K562 (cell line): Measurements from ENCODE around the gene SPTLC2. TPM values are rescaled to one million over a fixed set of nuclear protein-coding genes. Genes with fewer than 3 reads are reported as not detected.

ENCODE experiments used
- ATAC-seq: fragments of 200-7000 bp; cut with Tn5 transposase; 3 replicates; pipeline ENCODE4 v1.9.1; 2020; ENCODE audit warnings: moderate library complexity
- BruUV-seq: library from RNA; stranded (reverse); fragments of 400-500 nt; replicated peaks from 2 replicates; lab custom pipeline; 2021; lab: Mats Ljungman, UMichigan
- CTCF ChIA-PET: fragments of 300-600 bp; formaldehyde crosslinking; extraction: SDS; loops from one replicate; lab custom pipeline; 2021; ENCODE audit warnings: low intra/inter-chr PET ratio; lab: Yijun Ruan, JAX
- POLR2A ChIA-PET: fragments of 300-600, 350-650 bp; sonication (Branson Sonifier 250); formaldehyde crosslinking; extraction: SDS; loops from one replicate; lab custom pipeline; 2021; ENCODE audit warnings: antibody characterized with exemption, inconsistent platforms; lab: Yijun Ruan, JAX
- DNase-seq, 4 experiments: peaks; one replicate each; pipeline versions ENCODE4 v3.0.0 to v3.0.0-alpha.2; 2011 to 2018; ENCODE audit warnings: low spot score in 3 of 4, mixed read lengths in 3 of 4; ENCODE audit errors: extremely low read depth in 1 of 4
- FAIRE-seq: peaks from 2 replicates; lab custom pipeline; 2011; peaks lifted over from hg19 to GRCh38; lab: Jason Lieb, UNC
- H2AFZ ChIP-seq: 2 replicates; pipeline ENCODE4 v1.6.0; 2011; ENCODE audit warnings: low read depth, low read length, control low read depth, inconsistent platforms
- H3K27ac ChIP-seq: fragments of 200-600 bp; 3 replicates; pipeline ENCODE4 v1.8.0; 2011; ENCODE audit warnings: low read depth, mild to moderate bottlenecking, control low read depth, inconsistent platforms, low read length, moderate library complexity, mixed read lengths; ENCODE audit errors: extremely low read depth
- H3K27me3 ChIP-seq, 2 experiments: fragments of 300-600 bp in 1 of 2; 2 replicates in 1 of 2; 3 replicates in 1 of 2; pipeline versions ENCODE4 v1.6.0 to v1.8.0; 2011; ENCODE audit warnings: inconsistent platforms in 2 of 2, low read length in 2 of 2, mild to moderate bottlenecking in 1 of 2, mixed read lengths in 1 of 2, moderate library complexity in 1 of 2; ENCODE audit not compliant: control insufficient read depth in 2 of 2, insufficient read depth in 2 of 2
- H3K36me3 ChIP-seq: fragments of 300-600 bp; 3 replicates; pipeline ENCODE4 v1.8.0; 2011; ENCODE audit warnings: mild to moderate bottlenecking, low read length, inconsistent platforms; ENCODE audit not compliant: control insufficient read depth, insufficient read depth
- H3K4me1 ChIP-seq, 2 experiments: fragments of 200-600 bp in 1 of 2; replicated peaks in 1 of 2; 2 replicates in 1 of 2; 3 replicates in 1 of 2; pipeline versions ENCODE4 v1.5.1 to v1.8.0; 2011; ENCODE audit warnings: inconsistent platforms in 2 of 2, low read length in 2 of 2, mild to moderate bottlenecking in 1 of 2, mixed read lengths in 1 of 2, moderate library complexity in 1 of 2; ENCODE audit not compliant: control insufficient read depth in 2 of 2, insufficient read depth in 2 of 2
- H3K4me2 ChIP-seq: 2 replicates; pipeline ENCODE4 v1.6.1; 2011; ENCODE audit warnings: low read length, control low read depth, inconsistent platforms, mixed read lengths; ENCODE audit not compliant: insufficient read depth
- H3K4me3 ChIP-seq: fragments of 200-600 bp; sonication (generic), shearing (Covaris generic); 2 replicates; pipeline ENCODE4 v1.5.1; 2016; ENCODE audit warnings: control low read depth, inconsistent platforms
- H3K79me2 ChIP-seq: fragments of 200-600 bp; 3 replicates; pipeline ENCODE4 v1.8.0; 2011; ENCODE audit warnings: low read length, inconsistent platforms; ENCODE audit not compliant: control insufficient read depth, insufficient read depth
- H3K9ac ChIP-seq, 2 experiments: 2 replicates each; pipeline versions ENCODE4 v1.6.0 to v1.6.1; 2011; ENCODE audit warnings: low read depth in 2 of 2, low read length in 2 of 2, control low read depth in 1 of 2, inconsistent platforms in 1 of 2, mild to moderate bottlenecking in 1 of 2, mixed read lengths in 1 of 2; ENCODE audit not compliant: insufficient read depth in 1 of 2
- H3K9me1 ChIP-seq: one replicate; pipeline ENCODE4 v1.6.0; 2011; ENCODE audit warnings: inconsistent platforms, mild to moderate bottlenecking, low read length, moderate library complexity; ENCODE audit not compliant: control insufficient read depth, insufficient read depth
- H3K9me3 ChIP-seq: replicated peaks from 2 replicates; pipeline ENCODE4 v1.5.1; 2011; ENCODE audit warnings: low read depth, low read length, inconsistent platforms; ENCODE audit not compliant: control insufficient read depth, insufficient read depth
- H4K20me1 ChIP-seq: replicated peaks from 2 replicates; pipeline ENCODE4 v1.6.1; 2011; ENCODE audit warnings: low read length, inconsistent platforms, mixed read lengths; ENCODE audit not compliant: control insufficient read depth, insufficient read depth
- KDM5B ChIP-seq: fragments of 200-600 bp; sonication (generic); IDR thresholded peaks from 2 replicates; pipeline ENCODE4 v1.6.1; 2012; ENCODE audit warnings: low read depth, mild to moderate bottlenecking, moderate library complexity, low read length, control low read depth, inconsistent platforms; ENCODE audit not compliant: insufficient replicate concordance
- ZNF280A ChIP-seq: fragments of 450-650 bp; IDR thresholded peaks from 2 replicates; pipeline ENCODE4 v1.6.1; 2018; ENCODE audit warnings: mild to moderate bottlenecking, low read depth; ENCODE audit not compliant: partially characterized antibody
- WGBS: fragments of 100-300 bp; shearing (Covaris generic); methylation state at CpG from one replicate; pipeline ENCODE4 v1.1.6; 2016; ENCODE audit warnings: low coverage, mixed read lengths; ENCODE audit not compliant: insufficient coverage; ENCODE audit errors: missing lambda C conversion rate; 5-methylcytosine and 5-hydroxymethylcytosine counted together
- in situ Hi-C: fragments of 300-500 bp; cut with MboI; formaldehyde crosslinking; loops from 4 replicates; pipeline ENCODE4 v1.15.0; 2018; ENCODE audit warnings: inconsistent platforms, mixed read lengths
- intact Hi-C: fragments of 100-400 bp; cut with micrococcal nuclease; formaldehyde crosslinking; loops from 2 replicates; pipeline ENCODE4 v1.14.2; 2022
- polyA plus RNA-seq, 8 experiments: library from polyadenylated mRNA; depleted of rRNA in 4 of 8; stranded (reverse) in 5 of 8; unstranded in 3 of 8; fragments of >200 nt; fragmentation: Nextera tagmentation in 2 of 8; fragmentation: Illumina TruSeq in 1 of 8; extraction: Ambion mirVana in 2 of 8; extraction: Trizol in 1 of 8; gene quantifications; 2 replicates each; pipeline versions ENCODE4 v1.2.1 to v1.2.3, GENCODE V29; 2011 to 2014; ENCODE audit warnings: inconsistent platforms in 1 of 8, missing spikeins in 1 of 8
- total RNA-seq, 7 experiments: library from RNA; depleted of rRNA in 6 of 7; stranded (reverse); fragments of >200 nt in 6 of 7; fragmentation: Illumina TruSeq in 2 of 7; extraction: Trizol in 2 of 7; gene quantifications; 2 replicates each; pipeline versions ENCODE4 v1.2.1 to v1.2.3, GENCODE V29; 2011 to 2021; ENCODE audit warnings: low replicate concordance in 1 of 7

Gene SPTLC2
- total and polyA plus RNA-seq, 9 of the 15 experiments (the other 6 are each of a cell fraction or from before 2014, with no cell fraction given), result 4.5 to 30.4 (median 14.0) TPM

DNA sequence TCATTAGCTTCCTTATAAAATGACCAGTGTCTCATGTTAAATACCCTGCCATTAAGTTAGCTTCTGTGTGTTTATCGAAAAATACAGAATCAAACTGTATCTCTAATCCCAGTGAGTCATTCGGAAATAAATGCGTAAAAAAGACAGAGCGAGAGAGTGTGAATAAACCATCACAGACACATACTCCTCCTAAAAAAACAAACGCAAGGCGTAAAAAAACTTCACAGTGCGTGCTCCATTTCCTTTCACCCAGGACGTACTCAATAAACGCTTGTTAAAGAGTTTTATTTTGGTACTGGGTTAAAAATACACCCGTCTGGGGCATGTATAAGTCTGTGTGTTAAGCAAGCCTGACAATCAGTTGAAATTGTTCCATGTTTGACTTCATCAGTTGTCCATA lies 59.0 kb downstream of the SPTLC2 start (continued):
- no peak for TF ChIP-seq ZNF280A

DNA sequence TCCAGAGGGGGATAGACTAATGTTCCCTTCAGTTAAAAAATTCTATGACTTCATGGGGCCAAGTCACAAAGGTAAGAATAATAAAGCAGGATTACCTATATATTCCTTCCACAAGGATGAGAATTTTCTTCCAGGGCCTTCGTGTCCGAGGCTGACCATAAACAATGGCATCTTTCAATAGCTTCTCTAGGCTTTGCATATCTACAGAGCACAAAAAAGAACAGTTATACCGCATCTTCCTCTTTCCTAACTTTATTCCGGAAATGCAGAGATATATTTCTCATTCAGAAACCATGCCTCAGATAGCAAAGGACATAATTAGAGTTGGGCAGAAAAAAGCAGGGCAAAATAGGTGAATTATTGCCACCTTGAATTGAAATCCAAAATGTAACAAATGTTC lies 59.5 kb downstream of the SPTLC2 start:
- Histone ChIP-seq H3K9me3 (no peaks in the 10 kb centered on the region), H3K4me2 (no peak overlapping the region), H3K36me3 (peaks cover 50% of the 10 kb centered on the region; the same call in 2 of the 3 replicates), H3K27ac (no peak overlapping the region), H3K27me3 (no peaks in the 10 kb centered on the region), H3K4me1 (no peaks in the 10 kb centered on the region), H4K20me1 (no peaks in the 10 kb centered on the region), H3K9me1 (no peaks in the 10 kb centered on the region), H2AFZ (no peak overlapping the region), H3K4me3 (no peak overlapping the region), H3K9ac (no peak overlapping the region), H3K79me2 (no peaks in the 10 kb centered on the region)
- 68% methylated on average over 4 of the region's 4 CpGs for WGBS
- no peak for FAIRE-seq
- intact Hi-C loops, result no loop called here
- no peak for DNase-seq
- CTCF ChIA-PET, result no interaction called here
- in situ Hi-C loops, result no loop called here
- no TSS peak for BruUV-seq
- TF ChIP-seq KDM5B, result no peak
- ATAC-seq, result no peak
- POLR2A ChIA-PET, result no interaction called here
